Measurements from ENCODE around the gene PDLIM4.

PDLIM4 gene

GRCh38 chr5:132227485-132228240 lies 29.8 kb upstream of the PDLIM4 start, which contains the start of gene P4HA2:
Gene P4HA2, minus strand, starts transcription at chr5:132227853. Its CDS starts 9,227 bp downstream, at chr5:132218626.
- peak within 1 kb of the TSS; percentile 85 for H3K9ac ChIP-seq (ENCODE audit: insufficient read length, low read depth)

GRCh38 chr5:132228241-132229035 lies 29.1 kb upstream of the PDLIM4 start:
- H3K27me3 ChIP-seq (ENCODE audit: insufficient read depth, insufficient read length) = peaks cover 15% of the 10 kb centered on the region
- no peak for TF ChIP-seq ZNF274 (IDR thresholded peaks at IDR 0.05; ENCODE audit: low read depth, low read length)
- no peak for TF ChIP-seq YY1 (IDR thresholded peaks at IDR 0.05; ENCODE audit: insufficient read depth, insufficient read length)
- no peak for TF ChIP-seq SUZ12 (IDR thresholded peaks at IDR 0.05; ENCODE audit: extremely low read depth, insufficient read depth, insufficient read length)
- no peaks in the 10 kb centered on the region for H3K9me3 ChIP-seq (ENCODE audit: insufficient read depth, low read length)
- peaks cover 9% of the 10 kb centered on the region for H3K4me1 ChIP-seq (ENCODE audit: insufficient read depth, insufficient read length)
- H3K9ac ChIP-seq (ENCODE audit: insufficient read length, low read depth) = peak overlapping the region; percentile 85
- H3K36me3 ChIP-seq (ENCODE audit: insufficient read depth, insufficient read length, low read length) = peaks cover 3% of the 10 kb centered on the region
- H3K4me3 ChIP-seq (ENCODE audit: insufficient read length, low read depth) = peak overlapping the region; percentile 47
- no peak for DNase-seq (ENCODE audit: low read depth, low spot score)

More at GRCh38 chr5:132227485-132228240, 29.8 kb upstream of the PDLIM4 start, which contains the start of gene P4HA2:
- Histone ChIP-seq H3K4me3 (ENCODE audit: insufficient read length, low read depth) (peak within 1 kb of the TSS; percentile 47), H3K27me3 (ENCODE audit: insufficient read depth, insufficient read length) (peaks cover 15% of the 10 kb centered on the region), H3K9me3 (ENCODE audit: insufficient read depth, low read length) (no peaks in the 10 kb centered on the region), H3K36me3 (ENCODE audit: insufficient read depth, insufficient read length, low read length) (peaks cover 3% of the 10 kb centered on the region), H3K4me1 (ENCODE audit: insufficient read depth, insufficient read length) (peaks cover 9% of the 10 kb centered on the region)
- TF ChIP-seq YY1 (IDR thresholded peaks at IDR 0.05; ENCODE audit: insufficient read depth, insufficient read length) (no peak), SUZ12 (IDR thresholded peaks at IDR 0.05; ENCODE audit: extremely low read depth, insufficient read depth, insufficient read length) (no peak), ZNF274 (IDR thresholded peaks at IDR 0.05; ENCODE audit: low read depth, low read length) (no peak)
- no peak for DNase-seq (ENCODE audit: low read depth, low spot score)

GRCh38 chr5:132229236-132229635 lies 28.3 kb upstream of the PDLIM4 start:
- Histone ChIP-seq H3K9me3 (ENCODE audit: insufficient read depth, low read length) (no peaks in the 10 kb centered on the region), H3K4me3 (ENCODE audit: insufficient read length, low read depth) (no peak overlapping the region), H3K4me1 (ENCODE audit: insufficient read depth, insufficient read length) (peaks cover 9% of the 10 kb centered on the region), H3K27me3 (ENCODE audit: insufficient read depth, insufficient read length) (peaks cover 15% of the 10 kb centered on the region), H3K36me3 (ENCODE audit: insufficient read depth, insufficient read length, low read length) (no peaks in the 10 kb centered on the region), H3K9ac (ENCODE audit: insufficient read length, low read depth) (no peak overlapping the region)
- TF ChIP-seq ZNF274 (IDR thresholded peaks at IDR 0.05; ENCODE audit: low read depth, low read length) (no peak), SUZ12 (IDR thresholded peaks at IDR 0.05; ENCODE audit: extremely low read depth, insufficient read depth, insufficient read length) (no peak), YY1 (IDR thresholded peaks at IDR 0.05; ENCODE audit: insufficient read depth, insufficient read length) (no peak)
- no peak for DNase-seq (ENCODE audit: low read depth, low spot score)

- TF ChIP-seq SUZ12 (IDR thresholded peaks at IDR 0.05; ENCODE audit: extremely low read depth, insufficient read depth, insufficient read length) (no peak), YY1 (IDR thresholded peaks at IDR 0.05; ENCODE audit: insufficient read depth, insufficient read length) (no peak), ZNF274 (IDR thresholded peaks at IDR 0.05; ENCODE audit: low read depth, low read length) (no peak)
- peaks cover 5% of the 10 kb centered on the region for H3K4me1 ChIP-seq (ENCODE audit: insufficient read depth, insufficient read length)
- H3K9me3 ChIP-seq (ENCODE audit: insufficient read depth, low read length) = no peaks in the 10 kb centered on the region
- no peak for DNase-seq (ENCODE audit: low read depth, low spot score)
- peaks cover 15% of the 10 kb centered on the region for H3K27me3 ChIP-seq (ENCODE audit: insufficient read depth, insufficient read length)
- H3K36me3 ChIP-seq (ENCODE audit: insufficient read depth, insufficient read length, low read length) = no peaks in the 10 kb centered on the region
- H3K9ac ChIP-seq (ENCODE audit: insufficient read length, low read depth) = no peak overlapping the region
- H3K4me3 ChIP-seq (ENCODE audit: insufficient read length, low read depth) = no peak overlapping the region
Measured at GRCh38 chr5:132230871-132231270, 26.6 kb upstream of the PDLIM4 start.

GRCh38 chr5:132232465-132232864 lies 25.0 kb upstream of the PDLIM4 start:
- H3K9ac ChIP-seq (ENCODE audit: insufficient read length, low read depth) = no peak overlapping the region
- no peak for TF ChIP-seq ZNF274 (IDR thresholded peaks at IDR 0.05; ENCODE audit: low read depth, low read length)
- TF ChIP-seq YY1 (IDR thresholded peaks at IDR 0.05; ENCODE audit: insufficient read depth, insufficient read length) = no peak
- no peak for TF ChIP-seq SUZ12 (IDR thresholded peaks at IDR 0.05; ENCODE audit: extremely low read depth, insufficient read depth, insufficient read length)

GRCh38 chr5:132233081-132233480 lies 24.4 kb upstream of the PDLIM4 start:
- Histone ChIP-seq H3K4me3 (ENCODE audit: insufficient read length, low read depth) (no peak overlapping the region), H3K27me3 (ENCODE audit: insufficient read depth, insufficient read length) (peaks cover 7% of the 10 kb centered on the region), H3K9ac (ENCODE audit: insufficient read length, low read depth) (no peak overlapping the region), H3K9me3 (ENCODE audit: insufficient read depth, low read length) (no peaks in the 10 kb centered on the region), H3K4me1 (ENCODE audit: insufficient read depth, insufficient read length) (no peaks in the 10 kb centered on the region), H3K36me3 (ENCODE audit: insufficient read depth, insufficient read length, low read length) (no peaks in the 10 kb centered on the region)
- no peak for DNase-seq (ENCODE audit: low read depth, low spot score)
- TF ChIP-seq SUZ12 (IDR thresholded peaks at IDR 0.05; ENCODE audit: extremely low read depth, insufficient read depth, insufficient read length) (no peak), YY1 (IDR thresholded peaks at IDR 0.05; ENCODE audit: insufficient read depth, insufficient read length) (no peak), ZNF274 (IDR thresholded peaks at IDR 0.05; ENCODE audit: low read depth, low read length) (no peak)

More at GRCh38 chr5:132232465-132232864, 25.0 kb upstream of the PDLIM4 start:
- H3K4me1 ChIP-seq (ENCODE audit: insufficient read depth, insufficient read length) = no peaks in the 10 kb centered on the region
- H3K27me3 ChIP-seq (ENCODE audit: insufficient read depth, insufficient read length) = peaks cover 7% of the 10 kb centered on the region
- DNase-seq (ENCODE audit: low read depth, low spot score) = no peak
- no peak overlapping the region for H3K4me3 ChIP-seq (ENCODE audit: insufficient read length, low read depth)
- no peaks in the 10 kb centered on the region for H3K9me3 ChIP-seq (ENCODE audit: insufficient read depth, low read length)
- no peaks in the 10 kb centered on the region for H3K36me3 ChIP-seq (ENCODE audit: insufficient read depth, insufficient read length, low read length)

Measured in NT2/D1 (cell line).